WTC11 (cell line): ENCODE data around the gene CLTRN. TPM values are rescaled to one million over a fixed set of nuclear protein-coding genes. Genes with fewer than 3 reads are reported as not detected.

Source experiments
- ATAC-seq: fragments of 200-7000 bp; cut with Tn5 transposase; 2 replicates; pipeline ENCODE4 v1.10.0; 2021; ENCODE audit warnings: mild to moderate bottlenecking, moderate library complexity
- CTCF ChIA-PET: fragments of 300-600 bp; sonication (Branson Sonifier 250); formaldehyde crosslinking; loops from one replicate; lab custom pipeline; 2021; ENCODE audit warnings: antibody characterized with exemption; lab: Charles Lee
- POLR2A ChIA-PET: fragments of 350-600 bp; sonication (Branson Sonifier 250); formaldehyde crosslinking; loops from one replicate; lab custom pipeline; 2021; ENCODE audit warnings: antibody characterized with exemption; lab: Charles Lee
- DNase-seq: peaks from one replicate; pipeline ENCODE4 v3.0.0; 2021; ENCODE audit warnings: low spot score
- H3K27ac Mint-ChIP-seq: 2 replicates; pipeline ENCODE4 v1.8.0; 2021; ENCODE audit warnings: mixed read lengths
- H3K27me3 Mint-ChIP-seq: 2 replicates; pipeline ENCODE4 v1.8.0; 2021; ENCODE audit warnings: low read depth, mild to moderate bottlenecking, moderate library complexity, mixed read lengths
- H3K36me3 Mint-ChIP-seq: 2 replicates; pipeline ENCODE4 v1.8.0; 2021; ENCODE audit warnings: mixed read lengths
- H3K4me1 Mint-ChIP-seq: 2 replicates; pipeline ENCODE4 v1.8.0; 2022; ENCODE audit warnings: mixed read lengths
- H3K4me3 Mint-ChIP-seq: 2 replicates; pipeline ENCODE4 v1.8.0; 2021; ENCODE audit warnings: mild to moderate bottlenecking, moderate library complexity, mixed read lengths
- H3K9me3 Mint-ChIP-seq: 2 replicates; pipeline ENCODE4 v1.8.0; 2021; ENCODE audit warnings: mixed read lengths
- FOXJ3 ChIP-seq: sonication (generic); formaldehyde crosslinking; IDR thresholded peaks from 2 replicates; pipeline ENCODE4 v1.9.0; 2021; ENCODE audit warnings: missing genetic modification reagents, mild to moderate bottlenecking, borderline replicate concordance
- NR2C2 ChIP-seq: sonication (generic); formaldehyde crosslinking; IDR thresholded peaks from 2 replicates; pipeline ENCODE4 v1.8.0; 2022; ENCODE audit warnings: mild to moderate bottlenecking, missing genetic modification reagents
- SMAD4 ChIP-seq: sonication (generic); formaldehyde crosslinking; IDR thresholded peaks from 2 replicates; pipeline ENCODE4 v1.8.0; 2022; ENCODE audit warnings: mild to moderate bottlenecking, missing genetic modification reagents
- TP53 ChIP-seq: sonication (generic); formaldehyde crosslinking; IDR thresholded peaks from 2 replicates; pipeline ENCODE4 v1.8.1; 2023; ENCODE audit warnings: mild to moderate bottlenecking, missing genetic modification reagents
- ZNF219 ChIP-seq: sonication (generic); formaldehyde crosslinking; IDR thresholded peaks from 2 replicates; pipeline ENCODE4 v1.8.0; 2023; ENCODE audit warnings: missing genetic modification reagents, mild to moderate bottlenecking, borderline replicate concordance
- ZNF263 ChIP-seq: sonication (generic); formaldehyde crosslinking; IDR thresholded peaks from 2 replicates; pipeline ENCODE4 v1.8.1; 2022; ENCODE audit warnings: low read depth, mild to moderate bottlenecking, moderate library complexity, missing genetic modification reagents
- ZNF416 ChIP-seq: fragments of 250-450 bp; sonication (Bioruptor Pico); IDR thresholded peaks from 2 replicates; pipeline ENCODE4 v1.9.0; 2021; ENCODE audit warnings: mild to moderate bottlenecking, inconsistent platforms
- ZNF423 ChIP-seq: fragments of 250-450 bp; sonication (Bioruptor Pico); IDR thresholded peaks from 2 replicates; pipeline ENCODE4 v2.1.2; 2022; ENCODE audit warnings: mild to moderate bottlenecking, moderate library complexity
- ZNF671 ChIP-seq: fragments of 250-450 bp; sonication (Bioruptor Pico); IDR thresholded peaks from 2 replicates; pipeline ENCODE4 v1.8.0; 2021; ENCODE audit warnings: mild to moderate bottlenecking
- total RNA-seq: library from RNA; stranded (reverse); gene quantifications from 3 replicates; pipeline ENCODE4 v1.2.3, GENCODE V29; 2021
- TF ChIP-seq, protein P1 (sequence below): sonication (generic); formaldehyde crosslinking; IDR thresholded peaks from 2 replicates; pipeline ENCODE4 v1.8.0; 2023; ENCODE audit warnings: mild to moderate bottlenecking, missing genetic modification reagents
- TF ChIP-seq, protein P2 (sequence below): fragments of 250-450 bp; sonication (Bioruptor Pico); IDR thresholded peaks from 2 replicates; pipeline ENCODE4 v1.9.0; 2021; ENCODE audit warnings: mild to moderate bottlenecking, borderline replicate concordance
- TF ChIP-seq, protein P3 (sequence below): sonication (generic); formaldehyde crosslinking; IDR thresholded peaks from 2 replicates; pipeline ENCODE4 v1.8.1; 2023; ENCODE audit warnings: mild to moderate bottlenecking, missing genetic modification reagents
- TF ChIP-seq, protein P4 (sequence below): sonication (generic); formaldehyde crosslinking; IDR thresholded peaks from 2 replicates; pipeline ENCODE4 v1.8.1; 2023; ENCODE audit warnings: mild to moderate bottlenecking, missing genetic modification reagents
- TF ChIP-seq, protein P5 (sequence below): fragments of 250-450 bp; sonication (Bioruptor Pico); IDR thresholded peaks from 2 replicates; pipeline ENCODE4 v1.8.0; 2021; ENCODE audit warnings: mild to moderate bottlenecking
- TF ChIP-seq, protein P6 (sequence below): sonication (generic); formaldehyde crosslinking; IDR thresholded peaks from 2 replicates; pipeline ENCODE4 v1.8.1; 2022; ENCODE audit warnings: mild to moderate bottlenecking, missing genetic modification reagents, moderate library complexity, borderline replicate concordance

Gene CLTRN
- total RNA-seq, 1 experiment from 2014 or later, result 1.4 TPM

DNA sequence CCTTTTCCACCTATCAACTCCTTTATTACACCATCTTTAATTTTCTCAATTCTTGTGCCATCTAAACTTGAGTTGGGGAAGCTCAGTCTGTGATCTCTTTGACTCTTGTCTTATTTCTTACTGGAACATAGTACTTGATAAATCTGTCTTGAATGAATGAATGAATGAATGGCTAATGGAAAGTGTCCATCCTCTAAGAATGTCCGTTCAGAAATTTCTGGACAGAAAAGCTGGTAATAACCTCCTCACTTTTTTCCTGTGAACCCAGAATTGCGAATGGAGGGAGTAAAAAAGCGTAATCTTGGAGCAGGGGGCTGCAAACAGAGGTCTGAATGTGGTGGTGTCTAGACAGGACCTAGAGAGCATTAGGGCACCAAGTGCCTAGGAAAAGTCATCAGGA lies 9.4 kb upstream of the CLTRN start (continued):
- TF ChIP-seq, protein P1, sequence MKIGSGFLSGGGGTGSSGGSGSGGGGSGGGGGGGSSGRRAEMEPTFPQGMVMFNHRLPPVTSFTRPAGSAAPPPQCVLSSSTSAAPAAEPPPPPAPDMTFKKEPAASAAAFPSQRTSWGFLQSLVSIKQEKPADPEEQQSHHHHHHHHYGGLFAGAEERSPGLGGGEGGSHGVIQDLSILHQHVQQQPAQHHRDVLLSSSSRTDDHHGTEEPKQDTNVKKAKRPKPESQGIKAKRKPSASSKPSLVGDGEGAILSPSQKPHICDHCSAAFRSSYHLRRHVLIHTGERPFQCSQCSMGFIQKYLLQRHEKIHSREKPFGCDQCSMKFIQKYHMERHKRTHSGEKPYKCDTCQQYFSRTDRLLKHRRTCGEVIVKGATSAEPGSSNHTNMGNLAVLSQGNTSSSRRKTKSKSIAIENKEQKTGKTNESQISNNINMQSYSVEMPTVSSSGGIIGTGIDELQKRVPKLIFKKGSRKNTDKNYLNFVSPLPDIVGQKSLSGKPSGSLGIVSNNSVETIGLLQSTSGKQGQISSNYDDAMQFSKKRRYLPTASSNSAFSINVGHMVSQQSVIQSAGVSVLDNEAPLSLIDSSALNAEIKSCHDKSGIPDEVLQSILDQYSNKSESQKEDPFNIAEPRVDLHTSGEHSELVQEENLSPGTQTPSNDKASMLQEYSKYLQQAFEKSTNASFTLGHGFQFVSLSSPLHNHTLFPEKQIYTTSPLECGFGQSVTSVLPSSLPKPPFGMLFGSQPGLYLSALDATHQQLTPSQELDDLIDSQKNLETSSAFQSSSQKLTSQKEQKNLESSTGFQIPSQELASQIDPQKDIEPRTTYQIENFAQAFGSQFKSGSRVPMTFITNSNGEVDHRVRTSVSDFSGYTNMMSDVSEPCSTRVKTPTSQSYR (CRISPR knock-in tag), result no peak
- no peak for TF ChIP-seq NR2C2

DNA sequence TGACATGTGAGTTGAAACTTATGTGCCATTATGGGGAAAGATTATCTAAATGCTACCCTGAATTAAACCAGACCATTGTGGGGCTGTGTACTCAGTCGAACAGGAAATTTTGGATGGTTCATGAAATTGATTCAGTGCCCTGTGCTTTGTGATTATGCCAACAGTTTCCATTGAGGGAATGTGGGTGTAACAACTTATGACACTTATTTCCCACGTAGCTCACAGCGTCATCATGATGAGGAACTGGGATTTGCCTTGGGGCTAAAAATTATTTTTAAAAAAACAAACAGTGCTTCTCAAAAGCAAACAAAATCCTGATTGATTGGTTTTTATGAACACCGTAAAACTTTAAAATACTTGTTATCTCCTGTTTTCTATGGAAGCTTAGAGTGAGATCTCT lies 8.3 kb upstream of the CLTRN start:
- CTCF ChIA-PET, result no interaction called here
- POLR2A ChIA-PET, result no interaction called here
- Mint-ChIP-seq H3K9me3 (no peaks in the 10 kb centered on the region), H3K4me1 (peaks cover 16% of the 10 kb centered on the region), H3K27me3 (no peaks in the 10 kb centered on the region), H3K4me3 (no peak overlapping the region), H3K36me3 (no peaks in the 10 kb centered on the region), H3K27ac (no peak overlapping the region)
- DNase-seq, result no peak
- TF ChIP-seq, protein P2, sequence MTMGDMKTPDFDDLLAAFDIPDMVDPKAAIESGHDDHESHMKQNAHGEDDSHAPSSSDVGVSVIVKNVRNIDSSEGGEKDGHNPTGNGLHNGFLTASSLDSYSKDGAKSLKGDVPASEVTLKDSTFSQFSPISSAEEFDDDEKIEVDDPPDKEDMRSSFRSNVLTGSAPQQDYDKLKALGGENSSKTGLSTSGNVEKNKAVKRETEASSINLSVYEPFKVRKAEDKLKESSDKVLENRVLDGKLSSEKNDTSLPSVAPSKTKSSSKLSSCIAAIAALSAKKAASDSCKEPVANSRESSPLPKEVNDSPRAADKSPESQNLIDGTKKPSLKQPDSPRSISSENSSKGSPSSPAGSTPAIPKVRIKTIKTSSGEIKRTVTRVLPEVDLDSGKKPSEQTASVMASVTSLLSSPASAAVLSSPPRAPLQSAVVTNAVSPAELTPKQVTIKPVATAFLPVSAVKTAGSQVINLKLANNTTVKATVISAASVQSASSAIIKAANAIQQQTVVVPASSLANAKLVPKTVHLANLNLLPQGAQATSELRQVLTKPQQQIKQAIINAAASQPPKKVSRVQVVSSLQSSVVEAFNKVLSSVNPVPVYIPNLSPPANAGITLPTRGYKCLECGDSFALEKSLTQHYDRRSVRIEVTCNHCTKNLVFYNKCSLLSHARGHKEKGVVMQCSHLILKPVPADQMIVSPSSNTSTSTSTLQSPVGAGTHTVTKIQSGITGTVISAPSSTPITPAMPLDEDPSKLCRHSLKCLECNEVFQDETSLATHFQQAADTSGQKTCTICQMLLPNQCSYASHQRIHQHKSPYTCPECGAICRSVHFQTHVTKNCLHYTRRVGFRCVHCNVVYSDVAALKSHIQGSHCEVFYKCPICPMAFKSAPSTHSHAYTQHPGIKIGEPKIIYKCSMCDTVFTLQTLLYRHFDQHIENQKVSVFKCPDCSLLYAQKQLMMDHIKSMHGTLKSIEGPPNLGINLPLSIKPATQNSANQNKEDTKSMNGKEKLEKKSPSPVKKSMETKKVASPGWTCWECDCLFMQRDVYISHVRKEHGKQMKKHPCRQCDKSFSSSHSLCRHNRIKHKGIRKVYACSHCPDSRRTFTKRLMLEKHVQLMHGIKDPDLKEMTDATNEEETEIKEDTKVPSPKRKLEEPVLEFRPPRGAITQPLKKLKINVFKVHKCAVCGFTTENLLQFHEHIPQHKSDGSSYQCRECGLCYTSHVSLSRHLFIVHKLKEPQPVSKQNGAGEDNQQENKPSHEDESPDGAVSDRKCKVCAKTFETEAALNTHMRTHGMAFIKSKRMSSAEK (CRISPR knock-in tag), result no peak
- TF ChIP-seq, protein P3, sequence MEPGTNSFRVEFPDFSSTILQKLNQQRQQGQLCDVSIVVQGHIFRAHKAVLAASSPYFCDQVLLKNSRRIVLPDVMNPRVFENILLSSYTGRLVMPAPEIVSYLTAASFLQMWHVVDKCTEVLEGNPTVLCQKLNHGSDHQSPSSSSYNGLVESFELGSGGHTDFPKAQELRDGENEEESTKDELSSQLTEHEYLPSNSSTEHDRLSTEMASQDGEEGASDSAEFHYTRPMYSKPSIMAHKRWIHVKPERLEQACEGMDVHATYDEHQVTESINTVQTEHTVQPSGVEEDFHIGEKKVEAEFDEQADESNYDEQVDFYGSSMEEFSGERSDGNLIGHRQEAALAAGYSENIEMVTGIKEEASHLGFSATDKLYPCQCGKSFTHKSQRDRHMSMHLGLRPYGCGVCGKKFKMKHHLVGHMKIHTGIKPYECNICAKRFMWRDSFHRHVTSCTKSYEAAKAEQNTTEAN (CRISPR knock-in tag), result no peak
- TF ChIP-seq ZNF263, result no peak
- TF ChIP-seq, protein P4, sequence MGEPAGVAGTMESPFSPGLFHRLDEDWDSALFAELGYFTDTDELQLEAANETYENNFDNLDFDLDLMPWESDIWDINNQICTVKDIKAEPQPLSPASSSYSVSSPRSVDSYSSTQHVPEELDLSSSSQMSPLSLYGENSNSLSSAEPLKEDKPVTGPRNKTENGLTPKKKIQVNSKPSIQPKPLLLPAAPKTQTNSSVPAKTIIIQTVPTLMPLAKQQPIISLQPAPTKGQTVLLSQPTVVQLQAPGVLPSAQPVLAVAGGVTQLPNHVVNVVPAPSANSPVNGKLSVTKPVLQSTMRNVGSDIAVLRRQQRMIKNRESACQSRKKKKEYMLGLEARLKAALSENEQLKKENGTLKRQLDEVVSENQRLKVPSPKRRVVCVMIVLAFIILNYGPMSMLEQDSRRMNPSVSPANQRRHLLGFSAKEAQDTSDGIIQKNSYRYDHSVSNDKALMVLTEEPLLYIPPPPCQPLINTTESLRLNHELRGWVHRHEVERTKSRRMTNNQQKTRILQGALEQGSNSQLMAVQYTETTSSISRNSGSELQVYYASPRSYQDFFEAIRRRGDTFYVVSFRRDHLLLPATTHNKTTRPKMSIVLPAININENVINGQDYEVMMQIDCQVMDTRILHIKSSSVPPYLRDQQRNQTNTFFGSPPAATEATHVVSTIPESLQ (CRISPR knock-in tag), result no peak
- TF ChIP-seq, protein P5, sequence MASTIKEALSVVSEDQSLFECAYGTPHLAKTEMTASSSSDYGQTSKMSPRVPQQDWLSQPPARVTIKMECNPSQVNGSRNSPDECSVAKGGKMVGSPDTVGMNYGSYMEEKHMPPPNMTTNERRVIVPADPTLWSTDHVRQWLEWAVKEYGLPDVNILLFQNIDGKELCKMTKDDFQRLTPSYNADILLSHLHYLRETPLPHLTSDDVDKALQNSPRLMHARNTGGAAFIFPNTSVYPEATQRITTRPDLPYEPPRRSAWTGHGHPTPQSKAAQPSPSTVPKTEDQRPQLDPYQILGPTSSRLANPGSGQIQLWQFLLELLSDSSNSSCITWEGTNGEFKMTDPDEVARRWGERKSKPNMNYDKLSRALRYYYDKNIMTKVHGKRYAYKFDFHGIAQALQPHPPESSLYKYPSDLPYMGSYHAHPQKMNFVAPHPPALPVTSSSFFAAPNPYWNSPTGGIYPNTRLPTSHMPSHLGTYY, result no peak
- no peak for ATAC-seq

DNA sequence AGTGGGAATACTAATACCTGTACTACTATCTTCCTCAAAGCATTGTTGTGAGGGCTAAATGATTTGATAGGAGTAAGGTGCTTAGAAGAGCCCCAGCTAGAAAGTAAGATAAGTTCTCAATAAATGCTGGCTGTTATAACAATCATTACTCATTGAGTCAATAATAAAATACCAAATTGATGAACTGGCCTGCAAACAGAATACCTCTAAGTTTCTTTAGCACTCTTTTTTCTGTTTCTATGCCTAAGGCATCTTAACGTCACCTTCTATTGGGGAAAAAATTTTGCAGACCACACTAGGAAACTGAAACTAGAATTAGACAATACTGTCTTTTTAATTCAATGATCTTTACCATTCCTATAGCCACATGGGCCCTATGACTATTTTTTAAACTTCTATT lies 1.2 kb downstream of the CLTRN start:
- no peaks in the 10 kb centered on the region for H3K36me3 Mint-ChIP-seq
- no peak for ATAC-seq
- POLR2A ChIA-PET, result no interaction called here
- TF ChIP-seq, protein P6, sequence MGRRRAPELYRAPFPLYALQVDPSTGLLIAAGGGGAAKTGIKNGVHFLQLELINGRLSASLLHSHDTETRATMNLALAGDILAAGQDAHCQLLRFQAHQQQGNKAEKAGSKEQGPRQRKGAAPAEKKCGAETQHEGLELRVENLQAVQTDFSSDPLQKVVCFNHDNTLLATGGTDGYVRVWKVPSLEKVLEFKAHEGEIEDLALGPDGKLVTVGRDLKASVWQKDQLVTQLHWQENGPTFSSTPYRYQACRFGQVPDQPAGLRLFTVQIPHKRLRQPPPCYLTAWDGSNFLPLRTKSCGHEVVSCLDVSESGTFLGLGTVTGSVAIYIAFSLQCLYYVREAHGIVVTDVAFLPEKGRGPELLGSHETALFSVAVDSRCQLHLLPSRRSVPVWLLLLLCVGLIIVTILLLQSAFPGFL, result no peak
- TF ChIP-seq ZNF416 (CRISPR knock-in tag) (no peak), ZNF219 (CRISPR knock-in tag) (no peak), ZNF423 (CRISPR knock-in tag) (no peak), FOXJ3 (no peak), SMAD4 (no peak), ZNF671 (CRISPR knock-in tag) (no peak), TP53 (CRISPR knock-in tag) (no peak)
- TF ChIP-seq, protein P3 (CRISPR knock-in tag), result no peak
- TF ChIP-seq, protein P4 (CRISPR knock-in tag), result no peak

More for the DNA sequence above, 1.2 kb downstream of the CLTRN start:
- H3K27ac Mint-ChIP-seq, result no peak overlapping the region
- no peak for DNase-seq
- CTCF ChIA-PET, result no interaction called here
- H3K27me3 Mint-ChIP-seq, result no peaks in the 10 kb centered on the region; the same call in 1 of the 2 replicates
- H3K4me3 Mint-ChIP-seq, result no peak overlapping the region
- H3K4me1 Mint-ChIP-seq, result peaks cover 14% of the 10 kb centered on the region
- no peaks in the 10 kb centered on the region for H3K9me3 Mint-ChIP-seq
